ENCODE measurements around the gene COL1A2.
A peak's percentile ranks its signal among the peaks of the same experiment; 100 is the strongest.

COL1A2 gene

DNA sequence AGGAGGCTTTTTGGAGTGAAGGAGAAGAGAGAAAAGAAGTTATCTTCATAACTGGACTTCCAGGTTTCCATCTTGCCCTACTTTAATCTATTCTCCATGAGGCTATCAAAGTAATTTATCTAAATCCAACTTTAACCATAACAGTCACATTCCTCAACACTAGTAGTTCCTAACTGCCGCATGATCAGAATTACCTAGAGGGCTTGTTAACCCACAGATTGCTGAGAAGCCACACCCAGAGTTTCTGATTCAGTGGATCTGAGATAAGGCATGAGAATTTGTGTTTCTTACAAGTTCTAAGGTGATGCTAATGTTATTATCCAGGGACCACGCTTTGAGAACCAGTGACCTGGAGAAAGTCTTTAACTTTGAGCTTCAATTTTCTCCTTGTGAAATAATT, 8.3 kb upstream of the COL1A2 start:
- no peak for FAIRE-seq

DNA sequence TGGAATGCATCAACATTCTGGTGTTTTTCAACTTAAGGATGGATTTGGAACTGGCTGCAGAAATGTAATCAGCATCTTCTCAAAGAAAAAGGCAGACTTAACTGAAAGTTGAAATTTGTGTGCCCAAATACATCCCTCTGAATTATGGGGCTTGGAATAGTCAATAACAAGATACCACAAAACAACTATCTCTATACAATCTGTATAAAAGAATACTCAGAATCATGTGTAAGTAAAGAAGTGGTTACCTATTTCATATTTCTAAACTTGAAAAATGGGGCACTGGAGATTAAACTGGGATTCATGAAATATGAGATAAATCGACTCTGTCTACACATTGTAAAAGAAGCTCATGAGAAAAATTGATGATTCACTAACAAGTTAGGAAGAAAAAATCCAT, 6.2 kb upstream of the COL1A2 start:
- no peak for FAIRE-seq

DNA sequence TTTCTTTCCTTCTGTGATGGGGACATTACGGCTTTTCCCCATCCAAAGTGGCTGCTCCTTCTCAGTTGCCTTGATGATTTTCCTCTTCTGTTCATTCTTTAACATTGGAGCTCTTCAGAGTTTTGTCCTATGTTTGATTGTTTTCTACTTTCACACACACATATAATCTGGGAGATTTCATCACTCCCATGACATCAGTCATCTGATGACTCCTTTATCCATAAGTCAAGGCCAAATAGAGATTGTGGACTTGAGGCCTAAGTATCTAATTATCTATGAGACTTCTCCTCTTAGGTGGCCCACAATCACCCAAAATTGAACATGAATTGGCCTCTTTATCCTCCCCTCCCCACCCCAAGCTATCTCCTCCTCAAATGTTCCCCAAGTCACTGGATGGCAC, 5.3 kb upstream of the COL1A2 start:
- FAIRE-seq: no peak

DNA sequence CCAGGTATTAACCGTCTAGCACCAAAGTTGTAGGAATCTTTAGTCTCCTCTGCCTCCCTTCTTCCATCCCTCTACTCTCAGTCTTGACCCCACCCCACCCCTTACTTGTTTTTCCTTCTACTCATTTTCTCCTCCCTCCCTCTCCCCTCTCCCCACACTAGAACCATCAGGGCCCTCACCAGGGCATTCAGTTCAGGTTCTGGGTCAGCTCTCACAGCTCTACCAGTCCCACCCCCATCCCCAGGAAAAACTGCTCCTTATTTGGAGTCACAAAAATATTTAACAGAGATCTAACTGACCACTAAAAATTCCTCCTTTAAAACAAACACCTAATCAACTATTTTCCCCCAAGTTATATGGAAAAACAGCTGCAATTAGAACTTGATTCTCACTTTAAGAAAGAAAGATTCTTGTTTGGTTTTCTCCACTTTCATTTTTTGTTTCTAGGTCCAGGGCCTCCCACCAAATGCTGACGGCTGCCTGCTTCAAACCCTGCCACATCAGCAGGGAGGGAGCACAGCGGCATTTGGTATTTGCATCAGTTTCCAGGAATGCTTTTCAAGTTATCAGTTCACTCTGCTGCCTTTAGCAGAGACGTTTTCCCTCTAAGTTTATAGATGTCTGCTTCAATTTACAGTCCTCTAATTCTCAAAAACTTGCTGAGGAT, 2.8 kb upstream of the COL1A2 start:
- FAIRE-seq: no peak

DNA sequence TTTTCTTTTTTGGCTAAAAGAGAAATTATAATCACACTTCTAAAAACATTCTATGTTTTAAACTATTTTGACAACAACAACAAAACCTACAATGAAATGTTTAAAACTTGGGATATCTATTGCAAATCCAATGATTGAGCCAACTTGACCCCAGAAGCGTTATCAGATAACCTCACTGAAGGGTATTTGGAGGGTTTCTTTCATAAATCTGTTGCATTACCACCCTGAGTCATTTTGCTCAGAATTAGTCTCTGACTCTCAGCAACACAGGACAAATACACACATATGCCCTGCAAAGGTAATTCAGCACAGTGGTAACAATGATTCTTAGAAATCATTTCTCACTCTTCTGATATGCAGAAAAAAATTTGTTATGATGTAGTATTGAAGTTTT, 2.3 kb upstream of the COL1A2 start:
- no peak for FAIRE-seq

DNA sequence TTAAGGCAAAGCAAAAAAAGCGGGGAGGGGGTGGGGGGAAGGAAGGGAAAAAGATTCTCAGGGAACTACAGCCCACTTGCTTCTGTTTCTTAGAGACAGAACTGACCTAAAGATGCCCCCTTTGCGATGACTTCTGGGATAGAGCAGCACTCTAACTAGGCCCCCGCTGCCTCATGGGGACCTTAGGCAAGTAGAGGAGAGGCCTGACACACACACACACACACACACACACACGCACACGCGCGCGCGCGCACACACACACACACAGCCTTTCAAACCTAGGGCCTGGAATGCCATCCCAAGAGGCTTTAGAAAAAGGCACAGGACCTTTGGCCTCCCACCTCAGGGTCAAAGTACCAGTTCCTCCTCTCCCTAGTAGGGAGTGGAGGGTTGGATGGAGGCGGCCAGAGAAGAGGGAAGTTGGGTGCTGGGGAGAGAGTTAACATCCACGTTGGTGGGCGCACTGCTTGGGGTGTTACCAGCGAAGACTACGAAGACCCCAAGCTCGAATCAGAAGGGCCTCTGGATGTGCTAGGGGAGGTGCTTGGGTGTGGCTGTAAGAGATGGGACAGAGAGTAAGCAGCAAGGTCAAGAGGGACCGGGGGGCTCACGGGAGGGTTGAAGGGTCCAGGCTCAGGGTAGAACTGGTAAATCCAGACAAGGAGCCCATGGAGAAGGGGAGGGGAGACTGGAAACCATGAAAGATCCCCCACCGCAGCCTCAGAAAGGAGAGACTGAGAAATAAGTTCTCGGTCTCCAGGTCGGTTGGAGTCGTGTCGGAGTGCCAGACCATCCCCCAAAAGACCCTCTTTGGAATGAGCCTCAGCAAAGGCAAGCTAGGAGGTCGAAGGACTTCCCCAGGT, 1.2 kb upstream of the COL1A2 start:
- no peak for FAIRE-seq

DNA sequence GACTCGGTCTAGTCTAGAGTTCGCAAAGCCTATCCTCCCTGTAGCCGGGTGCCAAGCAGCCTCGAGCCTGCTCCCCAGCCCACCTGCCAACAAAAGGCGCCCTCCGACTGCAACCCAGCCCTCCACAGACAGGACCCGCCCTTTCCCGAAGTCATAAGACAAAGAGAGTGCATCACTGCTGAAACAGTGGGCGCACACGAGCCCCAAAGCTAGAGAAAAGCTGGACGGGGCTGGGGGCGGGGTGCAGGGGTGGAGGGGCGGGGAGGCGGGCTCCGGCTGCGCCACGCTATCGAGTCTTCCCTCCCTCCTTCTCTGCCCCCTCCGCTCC, 622 bp upstream of the COL1A2 start:
- no peak for FAIRE-seq

DNA sequence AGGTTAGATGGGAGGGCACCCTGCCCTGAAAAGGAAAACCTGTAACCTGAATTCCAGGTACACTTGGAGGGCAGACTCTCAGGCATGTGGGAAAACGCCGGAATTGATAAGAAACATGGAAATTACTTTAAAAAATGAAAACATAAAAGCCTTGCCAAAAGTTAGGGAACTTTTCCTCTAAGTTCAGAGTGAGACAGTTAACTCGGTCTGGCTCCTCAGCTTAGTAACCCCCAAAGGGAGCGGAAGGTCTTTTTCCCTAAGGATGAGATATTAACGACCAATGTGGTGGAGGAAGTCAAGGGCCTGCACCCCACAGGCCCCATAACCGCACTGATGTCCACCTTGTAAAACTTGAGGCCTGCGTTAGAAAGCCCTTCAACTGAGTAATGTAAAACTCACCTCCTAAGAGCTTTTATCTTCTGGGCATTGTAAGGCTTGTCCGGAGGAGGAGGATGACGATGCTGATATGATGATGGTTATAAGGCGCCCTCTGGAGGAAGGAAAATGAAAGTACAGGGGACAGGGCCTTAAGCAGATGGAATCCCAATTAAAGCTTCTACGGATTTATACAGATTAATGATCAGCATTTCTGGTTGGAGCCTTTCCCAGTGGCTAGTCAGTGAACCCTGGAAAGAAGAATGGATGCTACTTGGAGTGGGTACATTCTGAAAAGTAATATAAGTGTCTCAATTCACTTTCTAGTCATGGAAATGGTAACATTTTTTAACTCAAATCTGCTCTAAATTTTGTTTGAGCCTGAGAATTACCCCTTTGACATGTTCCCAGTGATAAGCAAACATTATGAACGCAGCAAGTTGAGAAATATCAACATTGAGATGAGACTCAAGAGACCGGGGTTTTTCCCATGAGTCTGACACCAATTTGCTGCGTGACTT, 694 bp downstream of the COL1A2 start:
- FAIRE-seq: peak; percentile 94

DNA sequence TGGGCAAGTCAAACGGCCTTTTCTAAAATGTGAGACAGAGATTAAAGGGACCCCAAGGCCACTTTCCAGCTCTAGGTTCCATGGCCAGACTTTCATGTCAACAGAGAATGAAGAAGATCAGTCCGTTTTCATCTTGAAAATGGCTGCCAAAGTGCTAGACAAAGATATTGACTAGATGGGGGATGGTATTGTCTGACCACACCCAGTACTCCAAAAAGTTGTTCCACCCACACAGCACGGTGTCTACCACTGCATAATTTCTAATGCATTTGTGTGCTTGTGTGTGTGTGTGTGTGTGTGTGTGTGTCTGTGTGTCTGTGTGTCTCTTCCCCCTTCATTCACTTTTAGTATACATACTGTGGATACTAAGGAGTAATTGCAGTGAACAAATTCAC, 1.3 kb downstream of the COL1A2 start:
- FAIRE-seq: no peak

DNA sequence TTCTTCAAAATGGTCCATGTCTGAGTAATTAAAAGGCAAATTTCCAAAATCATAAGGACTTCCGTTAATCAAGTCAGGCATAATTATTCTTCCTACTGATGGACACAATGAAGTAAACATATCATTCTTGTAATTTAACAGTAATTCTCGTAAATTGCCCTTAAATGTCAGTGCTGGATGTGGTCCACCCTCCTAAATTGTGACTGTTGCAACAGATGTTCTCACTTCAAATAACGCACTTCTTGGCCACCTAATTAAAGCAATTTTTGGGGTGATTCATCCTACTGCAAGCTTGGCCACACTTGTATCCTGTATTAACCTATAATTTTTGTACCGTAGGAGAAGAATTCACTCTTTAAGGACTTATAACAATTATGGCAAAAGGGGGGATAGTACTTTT, 1.9 kb downstream of the COL1A2 start:
- FAIRE-seq: no peak

DNA sequence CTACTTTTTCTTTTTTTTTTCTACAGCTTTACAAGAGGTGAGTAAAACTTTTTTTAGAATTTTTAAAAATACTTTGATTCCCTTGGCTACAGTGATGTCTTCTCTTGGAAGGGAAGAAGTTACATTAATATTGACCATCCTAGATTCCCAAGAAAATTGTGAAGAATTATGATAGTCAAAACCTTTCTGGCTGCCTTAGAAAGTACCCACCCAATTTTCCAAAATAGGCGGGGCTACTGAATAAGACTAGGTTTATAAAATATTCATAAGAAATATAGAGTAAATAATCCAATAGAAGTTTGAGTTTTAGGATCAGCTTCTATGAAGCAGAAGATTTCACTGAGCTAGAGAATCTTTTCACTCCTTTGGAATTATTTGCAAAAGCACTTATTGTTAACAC, 3.0 kb downstream of the COL1A2 start:
- no peak for FAIRE-seq

DNA sequence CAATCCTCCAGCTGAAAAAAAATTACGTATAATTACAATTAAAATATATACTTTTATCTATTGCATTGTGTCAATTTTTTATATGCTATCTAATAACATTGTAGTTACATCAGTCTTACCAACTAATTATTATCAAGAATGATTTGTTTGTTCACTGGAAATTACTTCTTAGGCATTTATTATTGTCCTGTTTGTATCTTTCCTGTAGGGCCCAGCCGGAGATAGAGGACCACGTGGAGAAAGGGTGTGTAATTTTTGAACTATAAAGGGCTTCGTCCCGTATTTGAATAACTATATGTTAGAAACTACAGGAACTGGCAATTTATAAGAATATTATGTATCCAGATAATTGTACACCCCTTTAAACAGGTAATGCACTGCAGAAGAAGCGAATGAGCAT, 4.1 kb downstream of the COL1A2 start:
- no peak for FAIRE-seq

DNA sequence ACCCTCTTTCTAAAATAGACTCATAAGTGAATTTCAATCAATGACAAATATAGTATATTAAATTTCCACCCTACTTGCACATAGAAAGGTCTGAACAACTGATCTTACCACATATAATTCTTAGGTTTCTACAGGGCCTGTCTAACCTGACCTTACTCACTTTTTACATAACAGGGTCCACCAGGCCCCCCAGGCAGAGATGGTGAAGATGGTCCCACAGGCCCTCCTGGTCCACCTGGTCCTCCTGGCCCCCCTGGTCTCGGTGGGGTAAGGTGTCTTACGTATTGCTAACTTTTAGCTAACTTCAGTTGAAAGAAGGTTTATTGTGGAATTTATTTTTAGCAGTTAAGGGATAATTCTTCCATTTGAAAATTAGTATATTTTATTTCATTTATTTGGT, 5.3 kb downstream of the COL1A2 start:
- no peak for FAIRE-seq

DNA sequence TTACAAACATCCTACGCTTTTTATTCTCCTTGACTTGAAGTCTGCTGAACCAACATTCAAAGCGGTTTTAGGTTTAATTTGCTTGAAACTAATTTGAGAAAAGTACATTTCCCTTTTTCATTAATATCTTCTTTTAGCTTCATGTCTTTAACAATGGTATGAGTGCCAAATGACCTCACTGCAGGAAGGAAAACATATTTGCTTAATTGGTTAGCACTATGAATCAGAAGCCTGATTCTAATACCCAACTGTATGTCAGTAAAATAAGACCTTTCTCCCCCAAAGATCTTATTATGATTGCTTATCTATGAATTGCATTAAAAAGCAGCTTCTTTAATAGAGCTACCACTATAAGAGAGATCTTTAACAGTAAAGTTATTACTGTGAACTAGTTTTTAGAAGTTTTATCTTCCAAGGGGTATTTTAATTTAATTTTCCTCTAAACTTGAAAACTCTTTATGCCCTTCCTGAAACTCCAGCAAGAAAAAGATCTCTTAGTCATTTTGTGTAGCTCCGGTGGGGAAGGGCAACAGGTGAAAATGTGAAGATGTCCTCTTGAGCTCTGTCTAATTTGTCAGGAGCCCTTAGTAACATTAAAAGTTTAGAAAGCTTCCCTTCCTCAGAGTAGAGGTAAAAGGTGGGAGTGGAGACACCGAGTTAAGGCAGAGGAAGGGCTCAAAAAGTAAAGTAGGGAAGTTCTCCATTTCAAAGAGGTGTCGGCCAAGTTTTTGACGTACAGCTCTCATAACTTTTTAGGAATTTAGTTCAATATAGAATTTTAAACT, 6.1 kb downstream of the COL1A2 start:
- no peak for FAIRE-seq

DNA sequence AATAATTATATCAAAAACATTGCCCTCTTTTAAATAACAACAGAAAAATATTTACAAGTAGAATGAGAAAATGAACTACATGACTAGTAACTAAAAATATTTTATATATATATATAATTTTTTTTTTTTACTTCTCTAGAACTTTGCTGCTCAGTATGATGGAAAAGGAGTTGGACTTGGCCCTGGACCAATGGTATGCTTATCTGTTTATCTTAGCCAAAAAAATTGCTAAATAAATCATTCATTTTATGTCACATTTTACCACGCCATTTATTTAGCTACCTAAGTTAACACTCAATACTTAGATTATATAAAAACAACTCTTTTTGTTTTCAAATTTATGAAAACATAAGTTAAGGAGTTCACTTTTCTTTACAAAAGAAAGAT, 6.7 kb downstream of the COL1A2 start:
- no peak for FAIRE-seq

DNA sequence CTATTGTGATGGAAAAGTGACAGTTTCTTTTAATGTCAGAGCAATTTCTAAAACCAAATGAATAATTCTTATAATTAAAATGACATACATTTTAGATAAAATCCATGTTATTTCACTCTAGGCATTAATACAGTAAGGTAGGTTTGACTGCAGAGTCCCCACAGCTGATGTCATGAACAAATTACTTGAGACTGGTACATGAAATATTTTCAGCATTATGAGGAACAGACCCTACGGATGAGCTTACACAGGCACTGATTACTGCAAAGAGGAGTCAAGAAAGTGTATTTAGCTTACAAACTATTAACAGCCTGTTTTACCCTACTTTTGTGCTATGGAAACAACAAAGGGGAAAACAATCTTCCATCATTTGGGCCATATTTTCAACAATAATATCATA, 8.9 kb downstream of the COL1A2 start:
- no peak for FAIRE-seq

DNA sequence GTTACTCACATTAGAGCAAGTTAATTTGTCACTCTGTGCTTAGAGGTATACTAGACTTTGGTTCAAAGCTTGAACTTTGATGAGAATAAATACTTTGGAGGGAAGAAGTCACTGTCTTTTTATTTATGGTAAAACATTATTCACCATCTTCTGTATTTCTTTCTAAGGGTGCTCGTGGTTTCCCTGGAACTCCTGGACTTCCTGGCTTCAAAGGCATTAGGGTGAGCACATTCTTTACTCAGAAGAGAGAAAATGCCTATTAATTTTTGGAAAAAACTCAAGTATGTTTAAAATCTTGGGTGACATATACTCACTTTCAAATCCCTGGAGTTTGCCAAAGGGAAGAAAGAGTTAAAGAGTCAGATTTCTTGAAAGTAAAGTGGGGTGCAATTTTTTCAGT, 10.8 kb downstream of the COL1A2 start:
- FAIRE-seq: no peak

DNA sequence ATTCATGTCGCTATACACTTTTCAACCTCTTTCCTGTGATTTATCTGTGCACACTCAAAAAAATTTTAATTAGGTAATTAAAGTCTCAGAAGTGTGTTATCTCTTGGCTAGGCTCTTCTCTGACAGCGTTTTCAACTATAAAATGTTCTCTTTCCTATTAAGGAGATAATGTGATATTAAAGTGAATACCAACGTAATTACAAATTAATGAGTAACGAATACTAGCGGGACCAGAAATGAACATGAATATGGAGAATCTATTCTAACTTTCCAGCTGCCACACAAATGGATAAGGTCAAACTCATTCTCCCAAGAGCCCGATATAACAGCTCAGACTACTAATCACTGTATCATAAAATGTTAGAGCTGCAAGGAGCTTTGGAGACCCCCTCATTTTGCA, 12.0 kb downstream of the COL1A2 start:
- no peak for FAIRE-seq

DNA sequence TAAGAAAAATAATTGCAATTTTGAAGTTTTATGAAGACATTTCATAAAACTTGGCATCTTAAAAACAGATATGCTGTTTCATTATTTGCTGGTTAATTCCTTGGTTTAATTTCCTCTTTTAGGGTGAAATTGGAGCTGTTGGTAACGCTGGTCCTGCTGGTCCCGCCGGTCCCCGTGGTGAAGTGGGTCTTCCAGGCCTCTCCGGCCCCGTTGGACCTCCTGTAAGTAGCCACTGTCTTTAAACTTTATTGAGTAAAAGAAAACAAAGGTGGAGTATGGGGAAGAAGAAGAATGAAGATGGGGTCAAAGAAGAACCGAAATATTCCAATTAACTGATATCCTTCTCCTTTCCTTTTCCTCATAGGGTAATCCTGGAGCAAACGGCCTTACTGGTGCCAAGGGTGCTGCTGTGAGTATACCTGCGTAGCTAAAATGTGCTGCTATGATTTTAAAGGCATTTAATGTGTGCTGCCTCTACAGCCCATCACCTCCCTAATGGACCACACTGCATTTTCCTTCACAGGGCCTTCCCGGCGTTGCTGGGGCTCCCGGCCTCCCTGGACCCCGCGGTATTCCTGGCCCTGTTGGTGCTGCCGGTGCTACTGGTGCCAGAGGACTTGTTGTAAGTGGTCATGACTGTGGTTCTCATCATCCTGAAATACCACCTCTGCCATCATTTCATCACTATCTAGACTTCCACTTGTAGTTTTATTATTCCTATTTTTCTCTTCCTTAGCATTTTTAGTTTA, 14.7 kb downstream of the COL1A2 start:
- FAIRE-seq: no peak

DNA sequence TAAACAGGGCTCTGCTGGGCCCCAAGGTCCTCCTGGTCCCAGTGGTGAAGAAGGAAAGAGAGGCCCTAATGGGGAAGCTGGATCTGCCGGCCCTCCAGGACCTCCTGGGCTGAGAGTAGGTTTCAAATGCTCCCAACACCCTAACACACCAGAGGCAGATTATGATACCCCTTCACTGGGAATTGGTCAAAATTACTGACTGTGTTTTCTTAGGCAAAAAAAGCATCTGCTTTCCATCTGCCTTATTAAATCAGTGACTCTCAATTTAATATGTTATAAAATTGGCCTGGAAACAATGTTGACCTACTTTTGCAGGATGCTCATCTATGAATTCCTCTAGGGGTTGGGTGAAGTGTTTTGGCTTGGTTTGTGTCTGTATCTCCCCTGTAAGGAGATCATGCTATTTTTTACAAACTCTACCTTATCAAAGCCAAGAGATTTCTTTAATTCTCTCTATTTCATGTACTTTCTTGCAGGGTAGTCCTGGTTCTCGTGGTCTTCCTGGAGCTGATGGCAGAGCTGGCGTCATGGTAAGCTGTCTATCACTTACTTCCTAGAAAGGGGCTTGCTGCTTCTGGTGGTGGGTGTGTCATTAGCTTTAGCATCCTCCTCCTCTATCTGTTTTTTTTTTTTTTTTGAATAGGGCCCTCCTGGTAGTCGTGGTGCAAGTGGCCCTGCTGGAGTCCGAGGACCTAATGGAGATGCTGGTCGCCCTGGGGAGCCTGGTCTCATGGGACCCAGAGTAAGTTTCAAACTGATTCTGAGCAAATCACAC, 15.9 kb downstream of the COL1A2 start:
- no peak for FAIRE-seq

DNA sequence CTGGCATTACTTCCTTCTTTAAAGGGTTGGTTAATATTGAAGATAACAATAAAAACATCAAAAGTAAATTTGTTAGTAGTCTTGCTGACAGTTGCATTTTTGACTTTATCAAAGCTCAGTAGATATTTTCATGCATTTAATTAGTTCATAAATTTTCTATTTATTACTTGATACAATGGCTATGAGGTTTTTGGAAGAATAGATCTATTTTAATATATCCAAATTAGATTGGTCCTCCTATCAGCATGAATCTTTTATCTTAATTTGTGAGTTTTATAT, 16.4 kb downstream of the COL1A2 start:
- no peak for FAIRE-seq
